ENCODE data around the gene ZBTB46. TPM values are rescaled to one million over a fixed set of nuclear protein-coding genes. Genes with fewer than 3 reads are reported as not detected.
A peak's percentile ranks its signal among the peaks of the same experiment; 100 is the strongest.

Gene ZBTB46
- polyA plus RNA-seq, 3 donors, result 0.07 to 2.3 (median 0.37) TPM

GRCh38 chr20:63741354-63741675 lies 89.7 kb downstream of the ZBTB46 start:
- peaks cover 3 to 8% of the 10 kb centered on the region in 2 donors for H3K36me3 Mint-ChIP-seq
- no peak for DNase-seq
- Histone ChIP-seq H3K4me2 (replicated peaks; ENCODE audit: extremely low read depth, low read length, poor library complexity, severe bottlenecking) (peak overlapping the region; percentile 93), H3K27ac (ENCODE audit: low read depth in 1 of 2, low read length in 2 of 2) (no peak overlapping the region), H3K79me2 (ENCODE audit: insufficient read depth, low read length) (peaks cover 7% of the 10 kb centered on the region), H3K27me3 (ENCODE audit: control insufficient read depth in 2 of 2, insufficient read depth in 2 of 2, low read length in 2 of 2) (peaks cover 8 to 21% of the 10 kb centered on the region in 2 donors), H3K4me3 (replicated peaks in 1 of 3; ENCODE audit: low read depth in 2 of 3, low read length in 3 of 3) (peak overlapping the region in 1 of 3 experiments; percentile 83), H3K9me3 (replicated peaks in 1 of 2; ENCODE audit: control insufficient read depth in 1 of 2, insufficient read depth in 1 of 2, low read length in 2 of 2) (no peaks in the 10 kb centered on the region), H2AFZ (ENCODE audit: insufficient read depth, low read depth, low read length, poor library complexity, severe bottlenecking) (peak overlapping the region; percentile 78), H3K36me3 (replicated peaks in 1 of 2; ENCODE audit: control insufficient read depth in 1 of 2, insufficient read depth in 2 of 2, low read length in 2 of 2) (peaks cover 0 to 9% of the 10 kb centered on the region in 2 donors), H4K20me1 (ENCODE audit: insufficient read depth, low read length) (peaks cover 31% of the 10 kb centered on the region), H3K9ac (ENCODE audit: insufficient read depth, low read length, poor library complexity, severe bottlenecking) (peak overlapping the region; percentile 61), H3K4me1 (ENCODE audit: control insufficient read depth in 1 of 2, insufficient read depth in 2 of 2, low read length in 2 of 2) (peaks cover 35 to 46% of the 10 kb centered on the region in 2 donors)
- H3K27ac Mint-ChIP-seq, result no peak overlapping the region
- WGBS (ENCODE audit: insufficient coverage), result 100% methylated on average over 2 of the region's 6 CpGs
- H3K4me3 Mint-ChIP-seq, result peak overlapping the region in 1 of 2 donors; percentile 46
- H3K27me3 Mint-ChIP-seq (ENCODE audit: low read depth in 3 of 3), result peaks cover 12 to 26% (median 19%) of the 10 kb centered on the region in 3 donors
- TF ChIP-seq CTCF (IDR thresholded peaks at IDR 0.05), result no peak
- intact Hi-C loops (cut with micrococcal nuclease), result loop anchor here in 1 of 2 donors (2.0 to 5.0 kb wide), 3 partner anchors 33 to 121 kb away; partner anchors contain the start of genes ABHD16B, RTEL1 and ZGPAT
- H3K9me3 Mint-ChIP-seq, result peaks cover 0 to 4% (median 0%) of the 10 kb centered on the region in 7 donors
- peaks cover 16% of the 10 kb centered on the region for H3K4me1 Mint-ChIP-seq

GRCh38 chr20:63740627-63741353 lies 90.3 kb downstream of the ZBTB46 start:
- H3K4me3 Mint-ChIP-seq, result peak overlapping the region; percentile 62 to 71
- Histone ChIP-seq H4K20me1 (ENCODE audit: insufficient read depth, low read length) (peaks cover 36% of the 10 kb centered on the region), H3K4me2 (replicated peaks; ENCODE audit: extremely low read depth, low read length, poor library complexity, severe bottlenecking) (peak overlapping the region; percentile 93), H3K4me3 (replicated peaks in 1 of 3; ENCODE audit: low read depth in 2 of 3, low read length in 3 of 3) (peak overlapping the region; percentile 58 to 83 (median 59)), H3K9me3 (replicated peaks in 1 of 2; ENCODE audit: control insufficient read depth in 1 of 2, insufficient read depth in 1 of 2, low read length in 2 of 2) (no peaks in the 10 kb centered on the region), H3K4me1 (ENCODE audit: control insufficient read depth in 1 of 2, insufficient read depth in 2 of 2, low read length in 2 of 2) (peaks cover 35 to 47% of the 10 kb centered on the region in 2 donors), H3K36me3 (replicated peaks in 1 of 2; ENCODE audit: control insufficient read depth in 1 of 2, insufficient read depth in 2 of 2, low read length in 2 of 2) (peaks cover 1 to 14% of the 10 kb centered on the region in 2 donors), H3K27me3 (ENCODE audit: control insufficient read depth in 2 of 2, insufficient read depth in 2 of 2, low read length in 2 of 2) (peaks cover 8 to 26% of the 10 kb centered on the region in 2 donors), H3K9ac (ENCODE audit: insufficient read depth, low read length, poor library complexity, severe bottlenecking) (peak overlapping the region; percentile 61), H3K79me2 (ENCODE audit: insufficient read depth, low read length) (peaks cover 7% of the 10 kb centered on the region), H2AFZ (ENCODE audit: insufficient read depth, low read depth, low read length, poor library complexity, severe bottlenecking) (peak overlapping the region; percentile 78), H3K27ac (ENCODE audit: low read depth in 1 of 2, low read length in 2 of 2) (peak overlapping the region; percentile 26 to 36)
- peak overlapping the region in 1 of 7 donors; percentile 36 for H3K27ac Mint-ChIP-seq
- H3K36me3 Mint-ChIP-seq, result peaks cover 8% of the 10 kb centered on the region in 2 donors
- peak; percentile 64 to 68 (median 64) for DNase-seq
- peaks cover 0 to 4% (median 0%) of the 10 kb centered on the region in 7 donors for H3K9me3 Mint-ChIP-seq
- 4% methylated on average over 22 of the region's 29 CpGs for WGBS (ENCODE audit: insufficient coverage)
- no peak for TF ChIP-seq CTCF (IDR thresholded peaks at IDR 0.05)
- H3K4me1 Mint-ChIP-seq, result peaks cover 21% of the 10 kb centered on the region
- intact Hi-C loops (cut with micrococcal nuclease), result loop anchor here in 1 of 2 donors (2.0 to 5.0 kb wide), 3 partner anchors 32 to 122 kb away; partner anchors contain the start of genes ABHD16B, RTEL1 and ZGPAT
- H3K27me3 Mint-ChIP-seq (ENCODE audit: low read depth in 3 of 3), result peaks cover 17 to 32% (median 24%) of the 10 kb centered on the region in 3 donors
